ENCODE results near the gene TTLL10. TPM values are rescaled to one million over a fixed set of nuclear protein-coding genes. Genes with fewer than 3 reads are reported as not detected.

Gene TTLL10
- total RNA-seq, 1 donor from 2014 or later = 5.5 TPM

DNA sequence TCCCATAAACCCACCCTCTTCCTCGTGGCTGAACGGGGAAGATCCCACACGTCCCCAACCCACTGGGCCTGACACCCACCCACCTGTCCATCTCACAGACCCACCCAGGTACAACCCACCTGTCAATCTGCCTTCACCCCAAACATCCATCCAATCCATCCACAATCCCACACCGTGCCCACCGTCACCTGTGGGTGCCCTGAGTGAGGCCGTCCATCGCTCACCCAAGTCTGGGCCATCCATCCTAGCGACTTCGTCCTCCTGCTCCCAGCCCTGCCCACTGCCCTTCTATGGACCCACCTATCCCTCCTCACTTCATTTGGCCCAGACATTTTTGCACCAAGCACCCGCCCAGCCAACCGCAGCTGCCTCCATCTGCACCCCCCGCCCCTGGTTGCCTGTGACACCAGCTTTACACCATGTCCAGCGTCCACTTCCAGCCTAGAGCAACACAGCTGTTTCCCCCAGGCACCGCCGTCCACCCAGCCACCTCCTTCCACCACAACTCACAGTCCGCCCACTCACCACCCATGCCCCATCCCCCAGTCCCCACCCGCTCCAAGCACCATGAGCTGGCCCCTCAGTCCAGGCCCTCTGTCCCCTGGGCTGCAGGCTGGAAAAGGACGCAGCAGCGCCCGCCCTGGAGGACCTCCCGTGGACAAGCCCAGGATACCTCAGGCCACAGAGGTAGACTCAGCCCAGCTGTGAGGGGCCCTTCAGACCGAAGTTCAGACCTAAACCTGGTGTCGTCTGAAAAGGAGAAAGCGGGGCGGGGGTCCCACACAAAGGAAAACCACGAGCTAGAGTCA lies 7.7 kb downstream of the TTLL10 start:
- peaks cover 4% of the 10 kb centered on the region for H3K27me3 Mint-ChIP-seq
- no peak overlapping the region for H3K4me3 Mint-ChIP-seq (ENCODE audit: low read depth)
- no peak for DNase-seq (ENCODE audit: low spot score, unreplicated experiment)
- TF ChIP-seq, protein P1, sequence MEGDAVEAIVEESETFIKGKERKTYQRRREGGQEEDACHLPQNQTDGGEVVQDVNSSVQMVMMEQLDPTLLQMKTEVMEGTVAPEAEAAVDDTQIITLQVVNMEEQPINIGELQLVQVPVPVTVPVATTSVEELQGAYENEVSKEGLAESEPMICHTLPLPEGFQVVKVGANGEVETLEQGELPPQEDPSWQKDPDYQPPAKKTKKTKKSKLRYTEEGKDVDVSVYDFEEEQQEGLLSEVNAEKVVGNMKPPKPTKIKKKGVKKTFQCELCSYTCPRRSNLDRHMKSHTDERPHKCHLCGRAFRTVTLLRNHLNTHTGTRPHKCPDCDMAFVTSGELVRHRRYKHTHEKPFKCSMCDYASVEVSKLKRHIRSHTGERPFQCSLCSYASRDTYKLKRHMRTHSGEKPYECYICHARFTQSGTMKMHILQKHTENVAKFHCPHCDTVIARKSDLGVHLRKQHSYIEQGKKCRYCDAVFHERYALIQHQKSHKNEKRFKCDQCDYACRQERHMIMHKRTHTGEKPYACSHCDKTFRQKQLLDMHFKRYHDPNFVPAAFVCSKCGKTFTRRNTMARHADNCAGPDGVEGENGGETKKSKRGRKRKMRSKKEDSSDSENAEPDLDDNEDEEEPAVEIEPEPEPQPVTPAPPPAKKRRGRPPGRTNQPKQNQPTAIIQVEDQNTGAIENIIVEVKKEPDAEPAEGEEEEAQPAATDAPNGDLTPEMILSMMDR (IDR thresholded peaks at IDR 0.05; ENCODE audit: unreplicated experiment) = no peak
- H3K36me3 Mint-ChIP-seq (ENCODE audit: insufficient read depth) = peaks cover 3% of the 10 kb centered on the region
- peaks cover 2% of the 10 kb centered on the region for H3K4me1 Mint-ChIP-seq (ENCODE audit: low read depth)
- H3K27ac Mint-ChIP-seq = no peak overlapping the region
- H3K9me3 Mint-ChIP-seq (ENCODE audit: low read depth) = no peaks in the 10 kb centered on the region

GRCh38 chr1:1181938-1182410 lies 8.3 kb downstream of the TTLL10 start:
- Mint-ChIP-seq H3K4me3 (ENCODE audit: low read depth) (no peak overlapping the region), H3K27me3 (peaks cover 1% of the 10 kb centered on the region), H3K27ac (no peak overlapping the region), H3K4me1 (ENCODE audit: low read depth) (no peaks in the 10 kb centered on the region), H3K9me3 (ENCODE audit: low read depth) (no peaks in the 10 kb centered on the region), H3K36me3 (ENCODE audit: insufficient read depth) (peaks cover 3% of the 10 kb centered on the region)
- TF ChIP-seq, protein P1 (IDR thresholded peaks at IDR 0.05; ENCODE audit: unreplicated experiment) = no peak
- DNase-seq (ENCODE audit: low spot score, unreplicated experiment) = no peak

GRCh38 chr1:1182491-1183220 lies 9.0 kb downstream of the TTLL10 start:
- Mint-ChIP-seq H3K36me3 (ENCODE audit: insufficient read depth) (peaks cover 3% of the 10 kb centered on the region), H3K9me3 (ENCODE audit: low read depth) (no peaks in the 10 kb centered on the region), H3K4me1 (ENCODE audit: low read depth) (no peaks in the 10 kb centered on the region), H3K27ac (no peak overlapping the region), H3K4me3 (ENCODE audit: low read depth) (no peak overlapping the region), H3K27me3 (no peaks in the 10 kb centered on the region)
- TF ChIP-seq, protein P1 (IDR thresholded peaks at IDR 0.05; ENCODE audit: unreplicated experiment) = no peak
- no peak for DNase-seq (ENCODE audit: low spot score, unreplicated experiment)

DNA sequence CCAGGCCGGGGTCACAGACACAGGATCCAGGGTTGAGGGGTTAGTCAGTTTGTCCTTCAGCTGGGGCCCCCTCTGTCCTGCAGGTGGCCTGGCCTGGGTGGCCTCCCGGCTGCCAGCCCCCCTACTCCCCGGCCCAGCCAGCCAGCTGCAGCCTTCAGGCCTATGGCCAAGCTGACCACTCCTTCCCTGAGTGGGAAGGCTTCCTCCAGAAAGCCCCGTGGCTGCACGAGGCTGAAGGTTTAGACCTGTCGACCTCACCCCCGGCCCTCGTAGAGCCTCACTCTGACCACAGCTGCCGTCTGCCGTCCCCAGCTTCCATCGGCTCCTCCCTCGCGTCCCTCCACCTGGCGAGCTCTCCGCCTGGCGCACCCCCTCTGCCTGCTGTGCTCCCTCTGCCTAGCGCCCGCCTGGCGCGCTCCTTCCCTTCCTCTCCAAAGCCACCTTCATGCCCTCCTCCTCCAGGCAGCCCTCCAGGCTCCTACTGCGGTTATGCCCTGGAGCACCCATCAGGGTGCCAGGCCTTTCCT lies 9.6 kb downstream of the TTLL10 start:
- no peak overlapping the region for H3K4me3 Mint-ChIP-seq (ENCODE audit: low read depth)
- DNase-seq (ENCODE audit: low spot score, unreplicated experiment) = no peak
- no peaks in the 10 kb centered on the region for H3K9me3 Mint-ChIP-seq (ENCODE audit: low read depth)
- H3K27me3 Mint-ChIP-seq = no peaks in the 10 kb centered on the region
- H3K27ac Mint-ChIP-seq = peak overlapping the region; percentile 84
- peaks cover 3% of the 10 kb centered on the region for H3K36me3 Mint-ChIP-seq (ENCODE audit: insufficient read depth)
- no peaks in the 10 kb centered on the region for H3K4me1 Mint-ChIP-seq (ENCODE audit: low read depth)
- TF ChIP-seq, protein P1 (IDR thresholded peaks at IDR 0.05; ENCODE audit: unreplicated experiment) = no peak

Data from progenitor cell of endocrine pancreas (in vitro differentiated cells).